ENCODE measurements around the gene ASTN2.

ASTN2 gene

DNA sequence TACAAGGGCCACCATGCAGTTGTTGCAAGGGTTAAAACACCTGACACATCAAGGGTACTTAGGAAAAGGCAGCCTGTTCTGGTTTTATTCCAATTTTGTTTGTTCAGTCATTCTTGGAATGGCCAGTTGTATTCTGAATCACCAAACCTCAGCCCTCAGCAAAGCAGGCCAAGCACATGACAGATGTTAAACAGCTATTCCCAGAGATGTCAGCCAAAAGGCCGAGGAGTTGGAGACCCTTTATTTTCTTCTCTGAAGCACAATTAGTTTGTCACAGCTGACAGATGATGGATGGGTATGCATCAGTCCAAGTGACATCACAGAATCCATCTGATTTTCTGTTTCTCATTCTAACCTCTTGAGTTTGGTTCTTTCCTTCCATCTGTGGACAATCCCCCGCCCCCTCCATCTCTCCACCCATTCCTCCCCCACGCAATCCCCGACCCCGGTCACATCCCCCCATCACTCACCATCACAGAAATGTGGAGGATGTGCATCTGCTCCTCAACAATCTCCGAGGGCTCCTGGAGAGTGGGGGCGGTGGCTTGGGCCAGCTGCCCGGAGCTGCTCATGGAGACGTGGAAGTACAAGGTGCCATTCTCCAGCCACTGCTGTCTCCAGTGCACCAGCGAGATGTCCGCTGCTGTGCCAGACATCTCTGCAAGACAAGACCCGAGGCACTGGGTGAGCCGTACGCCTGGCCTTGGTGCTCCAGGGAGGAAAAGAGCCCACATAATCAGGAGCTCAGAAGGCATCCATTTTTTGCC lies 123.8 kb downstream of the ASTN2 start:
- Histone ChIP-seq H3K27me3 (ENCODE audit: insufficient read depth, insufficient read length) (no peaks in the 10 kb centered on the region), H3K4me3 (ENCODE audit: insufficient read length, low read depth) (no peak overlapping the region), H3K9ac (ENCODE audit: insufficient read length, low read depth) (no peak overlapping the region), H3K9me3 (ENCODE audit: insufficient read depth, low read length) (no peaks in the 10 kb centered on the region), H3K4me1 (ENCODE audit: insufficient read depth, insufficient read length) (no peaks in the 10 kb centered on the region), H3K36me3 (ENCODE audit: insufficient read depth, insufficient read length, low read length) (no peaks in the 10 kb centered on the region)
- DNase-seq (ENCODE audit: low read depth, low spot score) = no peak
- TF ChIP-seq YY1 (IDR thresholded peaks at IDR 0.05; ENCODE audit: insufficient read depth, insufficient read length) (no peak), ZNF274 (IDR thresholded peaks at IDR 0.05; ENCODE audit: low read depth, low read length) (no peak), SUZ12 (IDR thresholded peaks at IDR 0.05; ENCODE audit: extremely low read depth, insufficient read depth, insufficient read length) (no peak)

- no peaks in the 10 kb centered on the region for H3K9me3 ChIP-seq (ENCODE audit: insufficient read depth, low read length)
- no peak overlapping the region for H3K9ac ChIP-seq (ENCODE audit: insufficient read length, low read depth)
- no peak overlapping the region for H3K4me3 ChIP-seq (ENCODE audit: insufficient read length, low read depth)
Measured at GRCh38 chr9:117290306-117290840, 124.5 kb downstream of the ASTN2 start.

DNA sequence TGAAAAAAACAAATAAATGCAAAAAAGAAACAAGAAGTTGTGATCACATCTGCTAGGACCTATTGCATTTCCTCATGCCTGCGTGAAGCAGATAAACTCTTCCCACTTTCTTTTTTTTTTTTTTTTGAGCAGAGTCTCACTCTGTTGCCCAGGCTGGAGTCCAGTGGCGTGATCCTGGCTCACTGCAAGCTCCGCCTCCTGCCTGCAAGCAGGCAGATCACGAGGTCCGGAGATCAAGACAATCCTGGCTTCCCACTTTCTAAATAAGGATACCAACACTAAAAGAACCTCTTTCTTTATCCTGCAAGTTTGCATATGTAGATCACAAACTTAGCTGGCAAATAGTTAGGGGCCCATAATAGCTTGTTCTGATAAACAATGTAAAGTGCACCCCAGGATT lies 128.6 kb downstream of the ASTN2 start:
- Histone ChIP-seq H3K4me1 (ENCODE audit: insufficient read depth, insufficient read length) (no peaks in the 10 kb centered on the region), H3K36me3 (ENCODE audit: insufficient read depth, insufficient read length, low read length) (no peaks in the 10 kb centered on the region), H3K9me3 (ENCODE audit: insufficient read depth, low read length) (no peaks in the 10 kb centered on the region), H3K4me3 (ENCODE audit: insufficient read length, low read depth) (no peak overlapping the region), H3K27me3 (ENCODE audit: insufficient read depth, insufficient read length) (no peaks in the 10 kb centered on the region), H3K9ac (ENCODE audit: insufficient read length, low read depth) (no peak overlapping the region)
- no peak for DNase-seq (ENCODE audit: low read depth, low spot score)
- no peak for TF ChIP-seq SUZ12 (IDR thresholded peaks at IDR 0.05; ENCODE audit: extremely low read depth, insufficient read depth, insufficient read length)
- no peak for TF ChIP-seq ZNF274 (IDR thresholded peaks at IDR 0.05; ENCODE audit: low read depth, low read length)
- no peak for TF ChIP-seq YY1 (IDR thresholded peaks at IDR 0.05; ENCODE audit: insufficient read depth, insufficient read length)

More at GRCh38 chr9:117290306-117290840, 124.5 kb downstream of the ASTN2 start:
- no peaks in the 10 kb centered on the region for H3K27me3 ChIP-seq (ENCODE audit: insufficient read depth, insufficient read length)
- no peaks in the 10 kb centered on the region for H3K36me3 ChIP-seq (ENCODE audit: insufficient read depth, insufficient read length, low read length)
- no peak for DNase-seq (ENCODE audit: low read depth, low spot score)
- H3K4me1 ChIP-seq (ENCODE audit: insufficient read depth, insufficient read length) = no peaks in the 10 kb centered on the region
- TF ChIP-seq YY1 (IDR thresholded peaks at IDR 0.05; ENCODE audit: insufficient read depth, insufficient read length) (no peak), ZNF274 (IDR thresholded peaks at IDR 0.05; ENCODE audit: low read depth, low read length) (no peak), SUZ12 (IDR thresholded peaks at IDR 0.05; ENCODE audit: extremely low read depth, insufficient read depth, insufficient read length) (no peak)

- Histone ChIP-seq H3K27me3 (ENCODE audit: insufficient read depth, insufficient read length) (no peaks in the 10 kb centered on the region), H3K4me1 (ENCODE audit: insufficient read depth, insufficient read length) (no peaks in the 10 kb centered on the region), H3K4me3 (ENCODE audit: insufficient read length, low read depth) (no peak overlapping the region), H3K9ac (ENCODE audit: insufficient read length, low read depth) (no peak overlapping the region), H3K9me3 (ENCODE audit: insufficient read depth, low read length) (no peaks in the 10 kb centered on the region), H3K36me3 (ENCODE audit: insufficient read depth, insufficient read length, low read length) (no peaks in the 10 kb centered on the region)
- DNase-seq (ENCODE audit: low read depth, low spot score) = no peak
- TF ChIP-seq SUZ12 (IDR thresholded peaks at IDR 0.05; ENCODE audit: extremely low read depth, insufficient read depth, insufficient read length) (no peak), YY1 (IDR thresholded peaks at IDR 0.05; ENCODE audit: insufficient read depth, insufficient read length) (no peak), ZNF274 (IDR thresholded peaks at IDR 0.05; ENCODE audit: low read depth, low read length) (no peak)
Measured at GRCh38 chr9:117284414-117284813, 130.4 kb downstream of the ASTN2 start.

DNA sequence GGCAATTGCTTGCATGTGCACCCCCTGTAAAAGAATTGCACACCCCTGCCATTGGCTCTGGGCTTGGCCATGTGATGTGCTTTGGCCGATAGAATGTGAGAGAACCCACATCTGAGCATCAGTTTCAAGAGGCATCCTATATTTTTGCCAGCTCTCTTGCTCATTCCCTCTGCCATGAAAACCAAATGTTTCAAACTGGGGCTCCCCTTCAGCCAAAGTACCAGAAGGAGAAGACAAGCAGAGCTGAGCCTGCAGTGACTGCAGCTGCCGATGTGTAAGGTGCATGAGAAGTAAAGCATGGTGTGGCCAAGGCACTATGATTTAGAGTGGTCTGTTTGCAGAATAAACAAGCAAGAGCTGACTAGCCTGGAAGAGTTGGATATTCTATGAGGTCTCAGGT lies 132.3 kb downstream of the ASTN2 start:
- Histone ChIP-seq H3K27me3 (ENCODE audit: insufficient read depth, insufficient read length) (no peaks in the 10 kb centered on the region), H3K4me1 (ENCODE audit: insufficient read depth, insufficient read length) (no peaks in the 10 kb centered on the region), H3K9ac (ENCODE audit: insufficient read length, low read depth) (no peak overlapping the region), H3K9me3 (ENCODE audit: insufficient read depth, low read length) (no peaks in the 10 kb centered on the region), H3K36me3 (ENCODE audit: insufficient read depth, insufficient read length, low read length) (no peaks in the 10 kb centered on the region), H3K4me3 (ENCODE audit: insufficient read length, low read depth) (no peak overlapping the region)
- TF ChIP-seq ZNF274 (IDR thresholded peaks at IDR 0.05; ENCODE audit: low read depth, low read length) (no peak), YY1 (IDR thresholded peaks at IDR 0.05; ENCODE audit: insufficient read depth, insufficient read length) (no peak), SUZ12 (IDR thresholded peaks at IDR 0.05; ENCODE audit: extremely low read depth, insufficient read depth, insufficient read length) (no peak)
- no peak for DNase-seq (ENCODE audit: low read depth, low spot score)

DNA sequence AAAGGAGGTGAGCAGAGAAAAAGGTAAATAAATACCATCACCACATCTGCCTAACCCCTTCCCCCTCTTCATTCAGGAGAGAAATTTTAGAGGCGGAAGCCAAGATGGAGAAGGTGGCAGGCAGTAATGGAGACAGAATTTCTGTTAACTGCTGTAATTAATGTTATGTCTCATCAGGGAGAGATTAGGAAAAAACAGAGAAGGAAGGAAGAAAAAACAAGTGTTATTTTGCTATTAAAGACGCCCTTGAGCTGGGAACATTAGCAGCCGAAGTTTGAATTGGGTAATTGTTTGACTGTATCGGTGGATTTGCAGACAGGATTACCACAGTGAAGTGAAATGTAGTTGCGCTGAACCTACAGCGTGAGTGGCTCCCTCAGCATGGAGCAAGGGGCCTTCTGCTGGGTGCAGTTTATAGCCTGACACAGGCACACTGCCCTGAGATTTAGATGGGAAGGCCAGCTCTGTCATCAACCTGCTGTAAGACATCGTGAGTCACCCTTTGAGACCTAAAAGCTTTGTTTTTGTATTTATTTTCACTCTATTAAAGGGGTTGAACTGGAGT lies 136.3 kb downstream of the ASTN2 start:
- Histone ChIP-seq H3K9me3 (ENCODE audit: insufficient read depth, low read length) (no peaks in the 10 kb centered on the region), H3K36me3 (ENCODE audit: insufficient read depth, insufficient read length, low read length) (no peaks in the 10 kb centered on the region), H3K9ac (ENCODE audit: insufficient read length, low read depth) (no peak overlapping the region), H3K4me3 (ENCODE audit: insufficient read length, low read depth) (no peak overlapping the region), H3K27me3 (ENCODE audit: insufficient read depth, insufficient read length) (no peaks in the 10 kb centered on the region), H3K4me1 (ENCODE audit: insufficient read depth, insufficient read length) (no peaks in the 10 kb centered on the region)
- DNase-seq (ENCODE audit: low read depth, low spot score) = no peak
- TF ChIP-seq ZNF274 (IDR thresholded peaks at IDR 0.05; ENCODE audit: low read depth, low read length) = no peak
- TF ChIP-seq SUZ12 (IDR thresholded peaks at IDR 0.05; ENCODE audit: extremely low read depth, insufficient read depth, insufficient read length) = no peak
- TF ChIP-seq YY1 (IDR thresholded peaks at IDR 0.05; ENCODE audit: insufficient read depth, insufficient read length) = no peak

- no peaks in the 10 kb centered on the region for H3K27me3 ChIP-seq (ENCODE audit: insufficient read depth, insufficient read length)
- TF ChIP-seq ZNF274 (IDR thresholded peaks at IDR 0.05; ENCODE audit: low read depth, low read length) (no peak), YY1 (IDR thresholded peaks at IDR 0.05; ENCODE audit: insufficient read depth, insufficient read length) (no peak), SUZ12 (IDR thresholded peaks at IDR 0.05; ENCODE audit: extremely low read depth, insufficient read depth, insufficient read length) (no peak)
- no peak overlapping the region for H3K4me3 ChIP-seq (ENCODE audit: insufficient read length, low read depth)
- no peak for DNase-seq (ENCODE audit: low read depth, low spot score)
- H3K9ac ChIP-seq (ENCODE audit: insufficient read length, low read depth) = no peak overlapping the region
- no peaks in the 10 kb centered on the region for H3K4me1 ChIP-seq (ENCODE audit: insufficient read depth, insufficient read length)
- no peaks in the 10 kb centered on the region for H3K36me3 ChIP-seq (ENCODE audit: insufficient read depth, insufficient read length, low read length)
- H3K9me3 ChIP-seq (ENCODE audit: insufficient read depth, low read length) = no peaks in the 10 kb centered on the region
Measured at GRCh38 chr9:117278020-117278419, 136.8 kb downstream of the ASTN2 start.

All from NT2/D1 (cell line).